ENCODE measurements around the gene KDM4C.

KDM4C gene

DNA sequence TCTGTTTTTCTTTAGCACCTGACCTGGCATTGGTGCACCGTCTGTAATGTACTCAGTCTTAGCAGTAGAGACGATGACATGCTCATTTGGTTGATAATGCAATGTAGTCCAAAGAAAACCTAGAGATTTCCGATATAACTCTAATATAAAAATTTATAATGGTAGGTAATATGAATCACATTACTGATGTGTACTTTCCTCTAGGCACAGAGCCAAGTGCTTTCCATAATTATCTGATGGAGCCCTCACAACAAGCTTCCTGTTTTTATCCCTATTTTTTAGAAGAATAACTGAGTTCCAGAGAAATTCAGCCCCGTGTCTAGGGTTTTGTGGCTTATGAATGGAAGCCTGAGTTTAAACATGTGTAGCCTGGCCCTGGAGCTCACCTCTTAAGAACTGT, 53.7 kb downstream of the KDM4C start:
- no peak for DNase-seq

DNA sequence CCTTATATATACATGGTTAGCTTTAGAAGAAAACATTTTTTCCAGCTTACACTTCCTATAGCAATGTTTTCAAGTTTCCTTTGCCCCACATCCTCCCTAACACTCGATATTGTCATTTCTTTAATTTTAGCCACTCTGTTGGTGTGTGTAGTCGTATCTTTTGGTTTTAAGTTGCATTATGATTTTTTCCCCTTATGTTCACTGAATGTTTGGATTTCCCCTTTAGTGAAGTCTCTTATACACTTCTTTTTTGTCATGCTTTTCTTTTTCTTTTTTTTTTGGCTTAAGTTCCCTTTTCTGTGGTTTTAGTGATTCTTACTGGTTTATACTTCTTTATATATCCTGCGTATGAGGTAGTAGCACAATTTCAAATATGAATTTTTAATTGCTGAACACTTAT, 58.8 kb downstream of the KDM4C start:
- no peak for DNase-seq

DNA sequence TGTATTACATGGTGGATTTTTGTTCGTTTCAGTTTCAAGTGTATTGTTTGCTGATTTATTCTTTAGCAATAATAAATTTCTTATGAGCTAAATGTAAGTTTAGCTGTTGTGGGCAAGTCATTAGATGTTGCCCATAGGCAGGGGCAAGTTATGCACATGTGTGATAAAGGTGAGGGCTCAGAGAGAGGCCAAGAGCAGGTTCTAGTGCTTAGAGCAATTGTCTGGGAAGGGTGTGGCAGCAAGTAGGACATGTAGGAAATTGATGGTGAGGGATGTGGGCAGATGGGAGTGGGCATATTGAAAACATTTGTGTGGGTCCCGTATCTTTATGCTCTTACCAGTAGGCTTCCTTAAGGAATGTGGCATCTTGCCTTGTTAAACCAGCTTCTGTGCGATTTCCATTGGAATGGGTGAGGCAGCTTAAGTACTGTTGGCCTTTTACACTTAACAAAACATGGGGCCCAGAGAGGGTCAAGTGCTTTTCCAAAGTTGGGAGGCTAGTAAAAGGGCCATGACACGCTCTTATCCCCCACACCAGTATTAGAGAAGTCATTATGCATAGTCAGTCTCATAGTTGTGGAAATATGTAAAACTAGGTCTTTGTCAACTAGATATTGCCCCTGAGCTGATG, 60.6 kb downstream of the KDM4C start:
- no peak for DNase-seq

DNA sequence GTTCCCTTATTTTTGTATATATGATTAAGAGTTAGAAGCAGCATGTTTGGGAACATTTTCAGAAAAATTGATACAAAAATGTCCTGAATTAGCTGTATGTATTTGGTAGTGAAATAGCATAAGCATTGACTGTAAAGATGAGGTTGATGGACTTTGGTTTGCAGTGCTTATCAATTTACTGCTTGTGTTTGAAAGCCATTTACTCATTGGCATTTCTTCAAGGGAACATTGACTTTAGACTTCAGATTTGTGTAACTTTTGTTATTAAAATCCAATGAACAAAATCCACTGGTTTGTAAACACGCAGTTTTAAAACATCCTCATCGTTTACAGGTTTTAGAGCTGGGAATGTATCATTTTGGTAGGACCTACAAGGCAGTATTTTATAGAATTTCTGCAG, 61.3 kb downstream of the KDM4C start:
- no peak for DNase-seq

DNA sequence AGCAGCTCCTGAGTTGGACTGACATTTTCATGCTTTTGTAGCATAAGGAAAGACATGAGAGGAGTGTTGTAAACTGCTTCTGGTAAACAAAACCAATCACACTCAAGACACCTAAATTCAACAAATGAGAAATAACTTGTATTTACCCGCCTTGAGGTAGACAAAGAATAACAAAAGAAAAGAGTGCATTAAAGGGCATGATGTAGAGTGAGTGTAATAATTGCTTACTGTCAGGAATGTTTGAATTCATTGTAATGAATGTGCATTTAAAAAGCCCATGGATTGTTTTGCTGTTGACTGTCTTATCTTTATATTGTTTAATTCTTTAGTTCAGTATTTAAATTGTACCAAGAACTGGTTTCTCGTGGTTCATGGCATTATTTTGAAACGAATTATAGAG, 61.8 kb downstream of the KDM4C start:
- no peak for DNase-seq

DNA sequence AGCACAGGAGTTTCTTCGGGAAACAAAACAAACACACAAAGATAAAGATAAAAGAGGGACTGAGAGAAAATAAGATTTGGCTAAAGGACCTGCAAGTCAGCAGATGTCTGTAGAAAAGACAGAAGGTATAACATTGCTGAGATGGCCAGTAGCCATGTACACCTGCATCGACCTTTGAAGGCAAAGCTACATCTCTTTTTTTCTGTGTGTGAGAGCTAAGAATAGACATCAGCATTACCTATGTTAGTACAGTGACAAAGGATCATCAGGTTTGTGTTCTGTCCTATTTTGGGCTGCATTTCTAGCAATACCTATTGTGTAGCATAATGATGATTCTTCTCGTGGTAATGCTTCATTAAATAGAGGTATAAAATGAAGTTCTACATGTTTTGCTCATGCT, 64.9 kb downstream of the KDM4C start:
- DNase-seq, result no peak

DNA sequence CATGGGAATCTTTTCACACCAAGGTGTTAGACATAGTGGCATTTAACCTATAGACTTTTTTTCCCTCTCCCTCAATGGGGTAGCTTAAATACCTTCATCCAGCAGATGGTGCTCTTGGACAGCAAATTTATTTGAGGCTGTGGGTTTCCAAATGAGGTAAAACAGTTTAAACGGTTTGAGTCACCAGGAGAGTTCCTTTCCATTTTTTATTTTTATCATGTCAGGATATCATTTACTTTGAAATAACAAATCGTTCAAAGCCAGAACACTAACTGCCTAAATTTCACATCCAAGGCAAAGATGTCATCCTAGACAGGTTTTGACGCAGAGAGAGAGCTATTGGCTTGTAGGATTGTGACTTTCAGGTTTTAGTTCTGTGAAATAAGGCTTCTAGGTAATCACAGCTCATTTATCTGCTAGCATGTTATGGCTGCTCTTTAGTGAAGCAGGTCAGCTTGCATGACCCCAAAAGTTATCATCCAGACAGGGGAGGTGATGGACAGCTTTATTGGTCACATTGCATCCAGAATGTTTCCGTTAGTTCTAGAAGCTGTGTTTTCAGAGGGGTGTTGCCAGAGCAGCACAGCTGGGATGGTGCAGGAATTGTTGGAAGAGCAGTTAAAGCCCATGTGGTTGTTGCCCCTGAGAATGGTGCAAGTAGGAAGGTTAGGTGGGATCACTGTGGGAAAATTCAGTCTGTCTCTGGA, 69.8 kb downstream of the KDM4C start:
- no peak for DNase-seq

DNA sequence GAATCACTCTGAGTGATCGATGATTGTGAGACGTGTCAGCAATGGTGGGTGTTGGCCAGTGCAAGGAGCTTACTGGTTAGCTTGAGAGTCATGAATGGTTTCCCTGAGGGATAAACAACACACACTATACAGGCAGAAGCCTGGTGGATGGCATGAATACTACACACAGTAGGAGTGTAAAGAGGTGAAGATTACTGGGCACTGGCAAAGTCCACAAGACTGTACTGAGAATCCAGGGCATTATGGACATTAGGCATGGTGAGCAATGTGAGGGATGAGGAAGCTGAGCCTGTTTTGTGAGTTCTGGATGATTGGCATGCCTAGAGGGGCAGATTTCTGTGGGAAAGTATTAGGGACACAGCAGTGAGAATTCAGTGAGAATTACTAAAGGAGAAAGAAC, 71.3 kb downstream of the KDM4C start:
- no peak for DNase-seq

DNA sequence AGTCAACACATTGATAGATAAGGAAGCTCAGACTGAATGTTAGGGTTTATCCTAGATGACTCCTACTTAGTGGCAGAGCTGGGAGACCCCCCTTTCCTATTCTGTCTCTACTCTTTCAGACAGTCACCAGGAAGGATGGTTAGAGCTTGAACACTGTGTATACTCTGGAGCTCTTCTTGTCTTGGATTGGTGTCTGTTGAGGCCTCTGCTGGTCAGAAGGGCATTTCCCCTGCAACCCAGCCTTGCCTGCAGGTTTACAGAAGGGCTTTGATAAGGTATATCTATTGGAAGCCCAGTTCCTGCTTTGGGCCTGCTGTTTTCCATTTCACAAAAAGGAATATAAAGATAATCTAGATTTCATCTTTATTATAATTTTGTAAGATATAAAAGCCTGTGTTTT, 71.8 kb downstream of the KDM4C start:
- DNase-seq, result no peak

DNA sequence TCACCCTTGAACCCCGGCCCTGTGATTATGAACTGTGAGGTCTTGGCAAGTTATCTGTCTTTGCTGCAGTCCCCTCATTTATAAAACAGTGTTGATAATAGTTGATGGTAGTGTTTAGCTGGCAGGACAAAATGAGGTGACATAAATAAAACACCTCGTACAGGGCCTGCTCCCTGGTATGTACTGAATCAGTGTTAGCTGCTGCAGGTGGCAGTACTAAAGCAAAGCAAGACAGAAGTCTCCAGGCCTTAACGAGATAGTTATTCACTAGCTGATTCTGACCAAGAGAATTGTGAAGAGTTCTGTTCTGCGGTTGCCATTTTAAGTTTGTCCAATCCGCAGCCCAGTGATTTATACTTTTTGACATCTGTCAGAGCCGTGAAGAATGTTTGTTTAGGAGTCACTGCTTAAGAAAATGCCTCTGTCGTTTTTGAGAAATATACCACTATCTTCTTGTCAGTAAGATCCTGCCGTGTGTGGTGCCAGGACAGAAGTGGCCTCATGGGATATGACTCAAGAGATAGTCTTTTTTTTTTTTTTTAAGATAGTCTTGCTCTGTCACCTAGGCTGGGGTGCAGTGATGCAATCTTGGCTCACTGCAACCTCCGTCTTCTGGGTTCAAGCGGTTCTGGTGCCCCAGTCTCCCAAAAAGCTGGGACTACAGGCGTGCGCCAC, 75.9 kb downstream of the KDM4C start:
- DNase-seq, result no peak

DNA sequence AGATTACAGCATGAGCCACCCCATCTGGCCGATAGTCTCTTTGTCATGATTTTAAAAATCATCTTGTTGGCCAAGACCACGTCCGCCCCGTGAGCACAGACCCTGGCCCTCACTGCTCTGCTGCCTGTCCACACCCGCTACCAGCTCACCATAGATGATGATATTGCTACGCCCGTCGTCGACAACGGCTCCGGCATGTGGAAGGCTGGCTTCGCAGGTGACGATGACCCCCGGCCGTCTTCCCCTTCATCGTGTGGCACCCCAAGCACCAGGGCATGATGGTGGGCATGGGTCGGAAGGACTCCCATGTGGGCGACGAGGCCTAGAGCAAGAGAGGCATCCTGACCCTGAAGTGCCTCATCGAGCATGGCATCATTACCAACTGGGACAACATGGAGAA, 76.5 kb downstream of the KDM4C start:
- no peak for DNase-seq

DNA sequence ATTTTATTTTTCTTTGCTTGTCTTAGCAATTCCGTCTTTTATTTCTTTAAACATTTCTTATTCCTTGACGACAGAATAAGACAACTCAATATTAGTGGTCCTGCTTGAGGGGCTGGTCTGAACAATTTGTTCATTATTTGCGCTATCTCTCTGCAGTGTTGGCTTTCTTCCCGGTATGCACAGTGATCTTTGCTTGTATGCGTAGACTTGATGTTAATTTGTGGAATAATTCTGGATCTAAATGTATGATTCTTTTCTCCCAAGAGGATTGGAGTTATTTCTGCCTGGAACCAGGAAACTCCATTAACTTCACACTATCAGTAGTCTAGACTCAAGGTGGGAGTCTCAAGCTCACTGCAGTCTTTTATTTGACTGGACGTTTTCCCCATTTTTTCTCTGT, 80.4 kb downstream of the KDM4C start:
- no peak for DNase-seq

DNA sequence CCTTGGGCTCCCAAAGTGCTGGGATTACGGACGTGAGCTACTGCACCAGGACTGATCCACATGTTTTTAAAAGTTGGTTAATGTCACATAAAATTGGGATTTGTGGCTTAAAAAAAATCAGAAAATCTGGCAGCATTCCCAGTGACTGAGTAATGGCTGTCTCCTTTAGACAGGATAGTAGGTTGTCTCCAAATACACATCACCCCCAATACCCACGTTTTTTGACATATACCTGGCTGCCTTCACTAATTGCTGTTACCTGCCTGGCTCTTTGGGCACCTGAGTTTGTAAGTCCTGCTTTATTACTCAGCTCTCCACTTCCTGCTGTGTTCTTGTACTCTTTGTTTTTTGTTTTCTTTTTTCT, 84.8 kb downstream of the KDM4C start:
- no peak for DNase-seq

DNA sequence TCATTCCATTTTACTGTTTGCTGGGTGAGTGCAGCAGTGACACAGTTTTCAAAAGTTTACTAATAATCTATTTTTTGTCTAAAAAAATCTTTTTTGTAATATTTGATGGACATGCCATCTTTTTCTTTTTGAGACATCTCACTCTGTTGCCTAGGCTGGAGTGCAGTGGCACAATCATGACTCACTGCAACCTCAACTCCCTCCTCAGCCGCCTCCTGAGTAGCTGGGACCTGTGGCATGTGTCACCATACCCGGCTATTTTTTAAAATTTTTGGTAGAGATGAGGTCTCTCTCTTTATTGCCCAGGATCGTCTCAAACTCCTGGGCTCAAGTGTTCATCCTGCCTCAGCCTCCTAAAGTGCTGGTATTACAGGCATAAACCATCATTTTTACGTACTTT, 86.0 kb downstream of the KDM4C start:
- no peak for DNase-seq

DNA sequence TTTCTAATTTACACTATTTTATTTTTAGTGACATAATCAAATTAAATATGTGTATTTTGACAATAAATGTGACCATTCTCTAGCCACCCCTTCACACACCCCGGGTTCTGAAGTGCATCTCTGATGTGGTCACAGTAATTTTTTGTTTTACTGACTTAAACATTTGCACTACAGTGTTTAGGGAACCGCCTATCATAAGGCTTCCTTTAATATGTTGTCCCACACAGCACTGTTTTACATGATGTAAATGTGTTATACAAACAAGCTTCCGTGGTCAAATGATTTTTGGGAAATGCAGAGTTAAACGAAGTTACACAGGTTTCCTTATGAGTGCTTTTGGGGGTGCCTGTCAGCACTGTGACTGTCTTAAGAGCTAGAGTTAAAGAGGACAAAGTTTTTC, 86.5 kb downstream of the KDM4C start:
- DNase-seq, result no peak

DNA sequence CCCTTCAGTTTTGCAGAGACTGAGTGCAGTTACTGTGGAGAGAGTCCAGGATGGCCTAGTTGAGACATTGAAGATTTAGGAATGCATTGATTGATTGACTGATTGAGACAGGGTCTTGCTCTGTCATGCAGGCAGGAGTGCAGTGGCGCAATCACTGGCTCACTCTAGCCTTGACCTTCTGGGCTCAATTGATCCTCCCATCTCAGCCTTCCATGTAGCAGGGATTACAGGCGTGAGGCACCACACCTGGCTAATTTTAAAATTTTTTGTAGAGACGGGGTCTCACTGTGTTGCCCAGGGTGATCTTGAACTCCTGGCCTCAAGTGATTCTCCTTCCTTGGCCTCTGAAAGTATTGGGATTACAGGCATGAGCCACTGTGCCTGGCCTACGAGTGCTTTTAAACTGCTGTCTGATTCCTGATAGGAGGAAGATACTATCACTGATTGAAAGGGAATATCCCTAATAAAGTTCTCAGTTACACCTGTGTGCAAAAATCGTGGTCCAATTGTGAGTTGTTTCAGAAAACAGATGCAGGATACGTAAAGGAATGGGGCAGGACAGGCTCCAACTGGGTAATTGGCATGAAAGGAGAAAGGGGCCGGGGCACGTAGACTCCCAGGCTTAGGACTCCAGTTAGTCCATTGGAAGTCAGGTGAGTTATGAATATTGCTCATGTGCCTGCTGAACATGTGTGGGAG, 87.5 kb downstream of the KDM4C start:
- no peak for DNase-seq

DNA sequence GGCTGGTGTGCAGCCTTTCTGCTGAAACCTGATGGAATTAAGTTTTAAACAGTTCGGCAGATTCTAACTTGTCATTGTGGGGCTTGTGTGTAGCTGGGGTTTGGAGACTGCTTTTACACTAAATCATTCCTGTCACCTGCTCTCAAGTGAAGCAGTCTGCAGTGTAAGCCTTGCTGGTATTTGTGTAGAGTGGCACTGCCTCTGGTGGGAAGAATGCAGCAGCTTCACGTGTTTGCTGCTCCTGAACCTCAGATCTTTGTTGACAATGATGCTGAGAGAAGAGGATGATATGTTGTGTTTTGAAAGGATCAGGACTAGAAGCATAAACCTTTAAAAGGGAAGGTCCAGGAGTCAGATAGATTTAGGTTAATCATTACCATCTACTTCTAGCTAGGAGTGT, 88.1 kb downstream of the KDM4C start:
- DNase-seq, result no peak

DNA sequence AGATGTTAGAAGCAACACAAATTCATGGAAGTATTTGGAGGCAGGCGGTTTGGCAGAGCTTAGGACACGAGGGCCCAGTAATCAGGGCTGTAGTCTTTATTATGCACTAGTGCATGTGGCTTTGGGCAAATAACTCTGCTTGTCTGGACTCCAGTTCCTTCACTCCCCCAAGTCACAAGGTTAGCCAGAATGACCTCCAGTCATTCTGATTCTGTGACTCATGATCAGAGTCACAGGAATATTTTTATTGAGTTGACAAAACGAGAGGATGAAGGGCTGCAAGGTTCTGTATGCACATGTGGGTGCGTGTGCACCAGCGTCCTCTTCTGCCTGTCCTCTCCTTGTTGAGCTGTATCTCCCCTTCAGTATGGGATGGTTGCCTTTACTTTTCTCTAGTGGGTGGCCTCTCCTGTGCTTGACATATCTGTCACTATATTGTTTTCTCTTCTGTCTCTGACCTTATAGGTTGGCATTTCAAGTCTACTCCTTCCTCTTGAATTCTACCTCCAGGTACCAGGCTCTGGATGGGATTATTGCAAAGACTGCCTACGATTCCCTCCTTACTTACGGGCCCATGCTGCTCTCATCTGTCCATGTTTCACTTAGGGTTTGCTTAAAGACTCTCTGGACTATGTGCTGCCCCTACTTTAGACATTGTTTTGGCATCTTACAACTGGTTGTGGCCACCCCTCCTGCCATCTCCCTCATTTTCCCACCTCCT, 94.6 kb downstream of the KDM4C start:
- no peak for DNase-seq

DNA sequence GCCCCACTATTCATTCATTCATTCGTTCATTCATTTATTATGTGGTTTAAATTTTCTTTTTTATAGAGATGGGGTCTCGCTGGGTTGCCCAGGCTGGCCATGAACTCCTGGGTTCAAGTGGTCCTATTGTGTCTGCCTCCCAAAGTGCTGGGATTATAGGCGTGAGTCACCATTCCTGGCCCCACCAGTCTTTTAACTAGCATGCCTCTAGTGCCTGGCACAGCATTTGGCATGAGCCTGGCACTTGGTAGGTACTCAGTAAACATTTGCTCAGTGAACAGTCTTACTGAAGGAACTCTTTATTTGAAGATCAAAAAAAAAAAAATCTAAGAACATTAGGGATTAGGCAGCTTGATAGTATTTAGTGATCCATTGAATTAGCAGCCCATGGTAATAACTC, 98.1 kb downstream of the KDM4C start:
- DNase-seq, result no peak

DNA sequence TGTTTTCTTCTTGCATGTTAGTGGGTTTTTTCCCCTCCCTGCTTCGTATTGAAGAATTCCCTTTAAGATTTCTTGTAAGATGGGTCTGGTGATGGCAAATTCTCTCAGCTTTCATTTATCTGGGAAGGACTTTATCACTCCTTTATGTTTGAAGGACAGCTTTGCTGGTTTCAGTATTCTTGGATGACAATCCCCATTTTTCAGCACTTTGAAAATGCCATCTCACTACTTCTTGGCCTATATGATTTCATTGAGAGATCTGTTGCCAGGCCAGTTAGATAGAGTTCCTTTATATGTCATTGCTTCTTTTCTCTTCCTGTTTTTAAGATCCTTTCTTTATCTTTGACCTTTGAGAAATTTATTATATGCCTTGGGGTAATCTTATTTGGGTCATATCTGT, 106.3 kb downstream of the KDM4C start:
- DNase-seq, result no peak

DNA sequence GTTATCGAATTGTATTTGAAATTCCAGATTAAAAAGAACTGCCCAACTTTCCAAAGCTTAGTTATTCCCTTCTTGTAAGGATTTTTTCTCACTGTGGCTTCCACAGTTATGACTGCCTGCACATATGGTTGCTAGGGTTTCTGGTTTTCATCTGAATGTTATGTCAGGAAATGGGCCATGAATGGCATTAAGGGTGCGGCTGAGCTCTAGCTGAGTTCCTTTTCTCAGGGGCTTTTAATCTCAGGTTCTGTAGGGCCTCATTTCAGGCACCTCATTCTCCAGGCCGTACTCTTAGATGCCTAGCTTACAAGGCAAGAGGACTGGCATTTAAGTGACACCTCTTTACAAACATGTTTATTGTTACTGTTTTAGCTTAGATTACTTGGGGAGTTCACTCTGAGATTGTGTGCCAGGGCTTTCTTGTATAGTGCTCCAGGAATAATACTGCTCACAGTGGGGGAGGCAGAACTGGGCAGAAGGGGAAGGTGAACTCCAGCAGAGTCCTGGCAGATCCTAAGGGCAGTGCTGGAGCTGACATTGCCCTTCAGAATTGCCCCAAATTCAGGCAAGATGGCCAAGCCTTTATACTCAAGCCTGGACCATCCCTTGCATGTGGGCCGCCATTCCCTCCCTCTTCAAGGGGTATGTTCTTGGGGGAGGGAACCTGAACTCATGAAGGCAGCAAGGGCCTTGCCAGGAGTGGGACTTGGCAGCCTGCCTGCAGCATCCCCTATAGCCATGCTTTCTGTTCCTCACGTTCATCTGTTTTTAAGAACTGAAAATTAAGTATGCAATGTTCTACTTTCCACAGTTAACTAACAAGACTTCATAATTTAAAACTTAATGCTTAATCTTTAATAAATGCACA, 111.5 kb downstream of the KDM4C start:
- DNase-seq, result no peak

DNA sequence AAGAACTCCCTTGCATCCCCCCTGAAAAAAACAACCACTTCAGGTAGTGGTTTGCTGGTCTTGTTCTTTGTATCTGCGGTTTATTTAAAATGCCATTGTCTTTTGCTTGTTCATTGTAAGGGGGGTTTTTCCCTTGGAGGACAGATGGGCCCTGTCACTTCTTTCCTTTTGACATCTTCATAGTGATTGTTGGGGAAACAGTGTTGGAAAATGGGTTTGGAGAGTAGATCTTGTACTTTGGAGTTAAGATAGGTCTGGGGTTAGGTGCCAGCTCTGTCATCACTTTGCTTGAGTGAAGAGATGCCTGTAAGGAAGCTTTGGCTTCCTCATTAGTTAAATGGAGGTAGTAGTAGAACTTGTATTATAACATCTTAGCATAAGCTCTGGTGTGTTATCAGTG, 112.4 kb downstream of the KDM4C start:
- DNase-seq, result no peak
